Liver (tissue), 9 donors: ENCODE results near the gene ZNF496. TPM values are rescaled to one million over a fixed set of nuclear protein-coding genes. Genes with fewer than 3 reads are reported as not detected.

Experiments
- DNase-seq: peaks from one replicate; pipeline ENCODE4 v3.0.0-alpha.2; 2017; ENCODE audit warnings: low spot score
- H3K27ac ChIP-seq, 2 donors: one replicate each; pipeline ENCODE4 v1.7.0; 2013; ENCODE audit warnings: inconsistent platforms in 2 of 2, low read length in 2 of 2, control low read depth in 1 of 2, low read depth in 1 of 2, mild to moderate bottlenecking in 1 of 2
- H3K27me3 ChIP-seq, 4 donors: one replicate each; pipeline versions ENCODE4 v1.6.1 to v1.7.0; 2013; ENCODE audit warnings: low read length in 3 of 4, inconsistent platforms in 1 of 4, mild to moderate bottlenecking in 1 of 4, moderate library complexity in 1 of 4; ENCODE audit not compliant: control insufficient read depth in 4 of 4, insufficient read depth in 4 of 4
- H3K36me3 ChIP-seq, 4 donors: one replicate each; pipeline versions ENCODE4 v1.6.1 to v1.7.0; 2013; ENCODE audit warnings: low read length in 3 of 4, mild to moderate bottlenecking in 3 of 4, low read depth in 1 of 4, moderate library complexity in 1 of 4; ENCODE audit not compliant: control insufficient read depth in 4 of 4, insufficient read depth in 3 of 4
- H3K4me1 ChIP-seq, 4 donors: one replicate each; pipeline versions ENCODE4 v1.6.1 to v1.7.0; 2013; ENCODE audit warnings: low read length in 3 of 4, mild to moderate bottlenecking in 3 of 4, moderate library complexity in 1 of 4; ENCODE audit not compliant: control insufficient read depth in 4 of 4, insufficient read depth in 4 of 4
- H3K4me3 ChIP-seq, 3 donors: one replicate each; pipeline versions ENCODE4 v1.6.1 to v1.7.0; 2013; ENCODE audit warnings: low read length in 3 of 3, control low read depth in 1 of 3, low read depth in 1 of 3, mild to moderate bottlenecking in 1 of 3
- H3K9ac ChIP-seq, 2 donors: one replicate each; pipeline ENCODE4 v1.7.0; 2013; ENCODE audit warnings: low read length in 2 of 2, mild to moderate bottlenecking in 2 of 2, moderate library complexity in 2 of 2, control low read depth in 1 of 2, low read depth in 1 of 2
- H3K9me3 ChIP-seq, 4 donors: one replicate each; pipeline versions ENCODE4 v1.6.1 to v1.7.0; 2013; ENCODE audit warnings: low read length in 3 of 4; ENCODE audit not compliant: control insufficient read depth in 4 of 4
- ATF3 ChIP-seq: IDR thresholded peaks from 2 replicates; pipeline ENCODE4 v1.6.1; 2016; ENCODE audit warnings: antibody characterized with exemption
- EGR1 ChIP-seq, 2 donors: IDR thresholded peaks; 2 replicates each; pipeline ENCODE4 v1.6.1; 2016 to 2018; ENCODE audit warnings: antibody characterized with exemption in 2 of 2, low read depth in 2 of 2
- FOXA1 ChIP-seq: IDR thresholded peaks from 2 replicates; pipeline ENCODE4 v1.6.1; 2016; ENCODE audit warnings: antibody characterized with exemption
- FOXA2 ChIP-seq: IDR thresholded peaks from 2 replicates; pipeline ENCODE4 v1.6.1; 2016; ENCODE audit warnings: antibody characterized with exemption
- GABPA ChIP-seq, 2 donors: IDR thresholded peaks in 1 of 2; conservative IDR thresholded peaks in 1 of 2; 2 replicates each; pipeline ENCODE4 v1.6.1; 2016; ENCODE audit warnings: antibody characterized with exemption in 2 of 2, mild to moderate bottlenecking in 1 of 2, moderate library complexity in 1 of 2
- HNF4A ChIP-seq, 2 donors: conservative IDR thresholded peaks; 2 replicates each; pipeline ENCODE4 v1.6.1; 2016; ENCODE audit warnings: antibody characterized with exemption in 2 of 2, mild to moderate bottlenecking in 2 of 2
- HNF4G ChIP-seq: IDR thresholded peaks from 2 replicates; pipeline ENCODE4 v1.6.1; 2016; ENCODE audit warnings: antibody characterized with exemption
- JUND ChIP-seq, 2 donors: IDR thresholded peaks; 2 replicates each; pipeline ENCODE4 v1.6.1; 2016; ENCODE audit warnings: antibody characterized with exemption in 2 of 2
- MAX ChIP-seq: IDR thresholded peaks from 2 replicates; pipeline ENCODE4 v1.6.1; 2016; ENCODE audit warnings: antibody characterized with exemption
- NR2F2 ChIP-seq: IDR thresholded peaks from 2 replicates; pipeline ENCODE4 v1.6.1; 2016; ENCODE audit warnings: antibody characterized with exemption
- REST ChIP-seq: IDR thresholded peaks from 2 replicates; pipeline ENCODE4 v1.6.1; 2016; ENCODE audit warnings: antibody characterized with exemption, mild to moderate bottlenecking
- YY1 ChIP-seq: IDR thresholded peaks from 2 replicates; pipeline ENCODE4 v1.6.1; 2016; ENCODE audit warnings: antibody characterized with exemption, mild to moderate bottlenecking
- ZBTB33 ChIP-seq: IDR thresholded peaks from 2 replicates; pipeline ENCODE4 v1.6.1; 2016; ENCODE audit warnings: antibody characterized with exemption
- WGBS: extraction: QIAGEN DNeasy Blood & Tissue Kit; methylation state at CpG from one replicate; pipeline ENCODE4 v1.1.7; 2013; 5-methylcytosine and 5-hydroxymethylcytosine counted together
- polyA plus RNA-seq, 2 donors: library from polyadenylated mRNA; stranded (reverse) in 1 of 2; unstranded in 1 of 2; fragments of 200-250 nt in 1 of 2; fragments of >200 nt in 1 of 2; fragmentation: Nextera tagmentation in 1 of 2; extraction: Ambion mirVana in 1 of 2; gene quantifications; one replicate each; pipeline versions ENCODE4 v1.2.1 to v1.2.3, GENCODE V29; 2013 to 2015
- total RNA-seq, 2 donors: library from RNA; depleted of rRNA; stranded (reverse); fragments of >200 nt; gene quantifications; one replicate each; pipeline ENCODE4 v1.2.3, GENCODE V29; 2014
- donor health status: healthy.
- donor health status: healthy.
- donor health status: healthy.
- donor health status: healthy.
- donor health status: healthy.

The ZNF496 gene
- total and polyA plus RNA-seq, 4 donors: 0.93 to 7.5 (median 4.7) TPM

GRCh38 chr1:247295274-247295684 is 36.4 kb downstream of the ZNF496 start:
- Histone ChIP-seq H3K27ac (no peak overlapping the region), H3K4me1 (no peaks in the 10 kb centered on the region), H3K4me3 (no peak overlapping the region), H3K9me3 (no peaks in the 10 kb centered on the region), H3K27me3 (no peaks in the 10 kb centered on the region), H3K9ac (no peak overlapping the region), H3K36me3 (peaks cover 0 to 6% (median 3%) of the 10 kb centered on the region in 4 donors)
- no peak for TF ChIP-seq ZBTB33
- no peak for TF ChIP-seq YY1
- no peak for TF ChIP-seq MAX
- TF ChIP-seq GABPA (IDR thresholded peaks at IDR 0.05 in 1 of 2, conservative IDR thresholded peaks at IDR 0.05 in 1 of 2): no peak
- TF ChIP-seq JUND (IDR thresholded peaks at IDR 0.05): no peak
- TF ChIP-seq ATF3: no peak
- TF ChIP-seq NR2F2: no peak
- TF ChIP-seq FOXA2: no peak
- no peak for TF ChIP-seq HNF4G
- no peak for DNase-seq
- WGBS: 48% methylated on average over 6 of the region's 6 CpGs

GRCh38 chr1:247294282-247294681 is 37.4 kb downstream of the ZNF496 start:
- Histone ChIP-seq H3K27me3 (no peaks in the 10 kb centered on the region), H3K4me3 (no peak overlapping the region), H3K9ac (no peak overlapping the region), H3K9me3 (no peaks in the 10 kb centered on the region), H3K36me3 (peaks cover 0 to 6% (median 0%) of the 10 kb centered on the region in 4 donors), H3K4me1 (no peaks in the 10 kb centered on the region), H3K27ac (no peak overlapping the region)
- WGBS: 86% methylated on average over 5 of the region's 5 CpGs
- no peak for TF ChIP-seq FOXA1
- no peak for TF ChIP-seq HNF4A (conservative IDR thresholded peaks at IDR 0.05)
- TF ChIP-seq REST: no peak
- no peak for TF ChIP-seq YY1
- no peak for TF ChIP-seq HNF4G
- no peak for DNase-seq

GRCh38 chr1:247293047-247293446 is 38.6 kb downstream of the ZNF496 start:
- 74% methylated on average over 7 of the region's 7 CpGs for WGBS
- no peak overlapping the region for H3K4me3 ChIP-seq
- no peak for TF ChIP-seq HNF4G
- no peak for TF ChIP-seq EGR1 (IDR thresholded peaks at IDR 0.05; ENCODE audit: low read depth in 2 of 2)
- no peaks in the 10 kb centered on the region for H3K27me3 ChIP-seq
- no peak for DNase-seq
- no peaks in the 10 kb centered on the region for H3K9me3 ChIP-seq
- H3K9ac ChIP-seq: no peak overlapping the region
- no peaks in the 10 kb centered on the region for H3K4me1 ChIP-seq
- no peak overlapping the region for H3K27ac ChIP-seq
- no peaks in the 10 kb centered on the region for H3K36me3 ChIP-seq
